PC-9 (cell line): ENCODE results near the gene TBC1D14. TPM values are rescaled to one million over a fixed set of nuclear protein-coding genes. Genes with fewer than 3 reads are reported as not detected.

ENCODE experiments used
- BruUV-seq: library from RNA; stranded (reverse); fragments of 400-500 nt; replicated peaks from 2 replicates; lab custom pipeline; 2021; lab: Mats Ljungman, UMichigan
- CTCF ChIA-PET: fragments of 300-600 bp; sonication (Branson Sonifier 250); formaldehyde crosslinking; loops from one replicate; lab custom pipeline; 2022; ENCODE audit warnings: antibody characterized with exemption; lab: Charles Lee
- POLR2A ChIA-PET: fragments of 300-600 bp; sonication (Branson Sonifier 250); formaldehyde crosslinking; loops from one replicate; lab custom pipeline; 2022; ENCODE audit warnings: antibody characterized with exemption; ENCODE audit not compliant: unreplicated experiment; lab: Charles Lee
- DNase-seq, 2 experiments: peaks; one replicate each; pipeline versions ENCODE4 v3.0.0 to v3.0.0-alpha.2; 2015 to 2022; ENCODE audit warnings: mixed read lengths in 1 of 2
- H2AFZ ChIP-seq: fragments of 200-600 bp; sonication (generic); 2 replicates; pipeline ENCODE4 v1.8.1; 2017; ENCODE audit warnings: antibody characterized with exemption
- H3F3A ChIP-seq: fragments of 200-600 bp; sonication (generic); 2 replicates; pipeline ENCODE4 v1.8.1; 2017; ENCODE audit warnings: antibody characterized with exemption, mild to moderate bottlenecking, low read depth; ENCODE audit not compliant: insufficient read depth
- H3K27ac ChIP-seq: fragments of 200-600 bp; sonication (generic); 2 replicates; pipeline ENCODE4 v1.6.1; 2016; ENCODE audit warnings: mixed run types
- H3K27me3 ChIP-seq: fragments of 200-600 bp; sonication (generic); 2 replicates; pipeline ENCODE4 v1.6.1; 2016; ENCODE audit warnings: low read depth, mixed run types; ENCODE audit not compliant: insufficient read depth
- H3K36me3 ChIP-seq: fragments of 200-600 bp; sonication (generic); 2 replicates; pipeline ENCODE4 v1.6.1; 2016; ENCODE audit warnings: low read depth, mixed run types
- H3K4me1 ChIP-seq: fragments of 200-600 bp; sonication (generic); replicated peaks from 2 replicates; pipeline ENCODE4 v1.6.1; 2016; ENCODE audit warnings: mixed run types; ENCODE audit not compliant: insufficient read depth
- H3K4me2 ChIP-seq: fragments of 200-600 bp; sonication (generic); 2 replicates; pipeline ENCODE4 v1.6.1; 2017; ENCODE audit warnings: mixed run types
- H3K4me3 ChIP-seq: fragments of 200-600 bp; sonication (generic); 2 replicates; pipeline ENCODE4 v1.6.1; 2016; ENCODE audit warnings: mixed run types
- H3K79me2 ChIP-seq: fragments of 200-600 bp; sonication (generic); 2 replicates; pipeline ENCODE4 v1.6.1; 2017; ENCODE audit warnings: low read depth, mixed run types
- H3K9me2 ChIP-seq: fragments of 200-600 bp; sonication (generic); 2 replicates; pipeline ENCODE4 v1.8.1; 2017; ENCODE audit warnings: mild to moderate bottlenecking; ENCODE audit not compliant: insufficient read depth
- H3K9me3 ChIP-seq: fragments of 200-600 bp; sonication (generic); 2 replicates; pipeline ENCODE4 v1.8.1; 2016; ENCODE audit warnings: low read depth; ENCODE audit not compliant: insufficient read depth
- H4K20me1 ChIP-seq: fragments of 200-600 bp; sonication (generic); 2 replicates; pipeline ENCODE4 v1.8.1; 2017; ENCODE audit not compliant: insufficient read depth
- EZH2 ChIP-seq: fragments of 200-600 bp; sonication (generic); IDR thresholded peaks from 2 replicates; pipeline ENCODE4 v1.8.0; 2017; ENCODE audit warnings: antibody characterized with exemption, low read depth
- intact Hi-C: fragments of 100-400 bp; cut with micrococcal nuclease; formaldehyde crosslinking; loops from one replicate; pipeline ENCODE4 v1.10.0; 2022; ENCODE audit not compliant: unreplicated experiment
- total RNA-seq: library from RNA; stranded (reverse); gene quantifications from 2 replicates; pipeline ENCODE4 v1.2.3, GENCODE V29; 2021
- TF ChIP-seq, protein P1 (sequence below): fragments of 200-600 bp; sonication (generic); conservative IDR thresholded peaks from 2 replicates; pipeline ENCODE4 v1.6.1; 2017; ENCODE audit warnings: mixed run types, antibody characterized with exemption, mild to moderate bottlenecking, moderate library complexity

Gene TBC1D14
- total RNA-seq, 1 experiment from 2014 or later = 46.2 TPM

DNA sequence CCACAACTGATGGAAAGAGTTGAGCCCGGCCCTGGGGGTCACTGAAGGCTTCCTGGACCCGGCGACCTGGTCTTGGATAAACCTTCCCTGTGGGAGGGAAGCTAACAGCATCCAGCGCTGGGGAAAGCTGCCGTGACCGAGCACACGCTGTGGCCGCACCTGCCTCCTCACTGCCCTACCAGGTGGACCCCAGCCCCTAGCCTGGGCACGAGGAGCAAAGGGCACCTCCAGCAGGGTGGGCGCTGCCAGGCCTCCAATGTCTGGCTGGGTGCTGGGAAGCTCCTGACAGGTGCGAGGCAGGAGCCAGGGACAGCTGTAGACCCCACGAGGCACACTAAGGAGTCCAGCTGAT, 141.5 kb downstream of the TBC1D14 start:
- H3K4me3 ChIP-seq = no peak overlapping the region
- H3K27me3 ChIP-seq = no peaks in the 10 kb centered on the region
- no peaks in the 10 kb centered on the region for H3K9me2 ChIP-seq
- POLR2A ChIA-PET = no interaction called here
- H3K4me1 ChIP-seq = no peaks in the 10 kb centered on the region
- TF ChIP-seq, protein P1, sequence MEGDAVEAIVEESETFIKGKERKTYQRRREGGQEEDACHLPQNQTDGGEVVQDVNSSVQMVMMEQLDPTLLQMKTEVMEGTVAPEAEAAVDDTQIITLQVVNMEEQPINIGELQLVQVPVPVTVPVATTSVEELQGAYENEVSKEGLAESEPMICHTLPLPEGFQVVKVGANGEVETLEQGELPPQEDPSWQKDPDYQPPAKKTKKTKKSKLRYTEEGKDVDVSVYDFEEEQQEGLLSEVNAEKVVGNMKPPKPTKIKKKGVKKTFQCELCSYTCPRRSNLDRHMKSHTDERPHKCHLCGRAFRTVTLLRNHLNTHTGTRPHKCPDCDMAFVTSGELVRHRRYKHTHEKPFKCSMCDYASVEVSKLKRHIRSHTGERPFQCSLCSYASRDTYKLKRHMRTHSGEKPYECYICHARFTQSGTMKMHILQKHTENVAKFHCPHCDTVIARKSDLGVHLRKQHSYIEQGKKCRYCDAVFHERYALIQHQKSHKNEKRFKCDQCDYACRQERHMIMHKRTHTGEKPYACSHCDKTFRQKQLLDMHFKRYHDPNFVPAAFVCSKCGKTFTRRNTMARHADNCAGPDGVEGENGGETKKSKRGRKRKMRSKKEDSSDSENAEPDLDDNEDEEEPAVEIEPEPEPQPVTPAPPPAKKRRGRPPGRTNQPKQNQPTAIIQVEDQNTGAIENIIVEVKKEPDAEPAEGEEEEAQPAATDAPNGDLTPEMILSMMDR = no peak
- TF ChIP-seq EZH2 = no peak
- no peak overlapping the region for H2AFZ ChIP-seq
- no peaks in the 10 kb centered on the region for H3K9me3 ChIP-seq
- CTCF ChIA-PET = no interaction called here
- H3K4me2 ChIP-seq = no peak overlapping the region
- H3F3A ChIP-seq = no peaks in the 10 kb centered on the region
- no peaks in the 10 kb centered on the region for H3K36me3 ChIP-seq
- H3K27ac ChIP-seq = no peak overlapping the region
- H4K20me1 ChIP-seq = no peaks in the 10 kb centered on the region
- BruUV-seq = no TSS peak
- intact Hi-C loops = no loop called here
- DNase-seq = no peak
- peaks cover 4% of the 10 kb centered on the region for H3K79me2 ChIP-seq

DNA sequence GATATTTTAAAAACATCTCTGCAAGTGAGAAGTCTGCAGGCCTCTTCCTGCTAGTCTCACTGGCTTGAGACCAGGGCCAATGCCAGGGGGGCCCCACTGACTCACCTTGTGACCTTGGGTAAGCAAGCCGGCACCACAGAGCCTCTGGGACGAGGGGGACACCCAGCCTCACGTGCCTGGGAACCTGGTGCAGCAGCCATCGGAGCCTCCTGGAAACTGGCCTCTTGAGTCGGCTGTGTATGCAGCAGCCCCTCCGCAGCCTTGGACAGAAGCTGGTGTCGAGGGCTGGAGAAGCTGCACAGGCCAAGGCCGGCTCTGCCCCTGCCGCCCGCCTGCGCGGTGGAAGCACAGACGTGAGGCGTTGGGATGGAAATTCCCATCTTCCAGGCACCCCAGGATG, 142.3 kb downstream of the TBC1D14 start:
- H2AFZ ChIP-seq = no peak overlapping the region
- no peak overlapping the region for H3K4me2 ChIP-seq
- no peak for TF ChIP-seq EZH2
- TF ChIP-seq, protein P1 = no peak
- no peaks in the 10 kb centered on the region for H3K27me3 ChIP-seq
- H3K36me3 ChIP-seq = no peaks in the 10 kb centered on the region
- ChIA-PET POLR2A (no interaction called here), CTCF (no interaction called here)
- H3K9me3 ChIP-seq = no peaks in the 10 kb centered on the region
- no peak overlapping the region for H3K4me3 ChIP-seq
- intact Hi-C loops = no loop called here
- no TSS peak for BruUV-seq
- no peaks in the 10 kb centered on the region for H3K4me1 ChIP-seq
- H3K79me2 ChIP-seq = 0 out of 2 replicates have a peak, but pooled peaks cover 3% of the 10 kb centered on the region
- DNase-seq = no peak
- no peaks in the 10 kb centered on the region for H3F3A ChIP-seq
- no peak overlapping the region for H3K27ac ChIP-seq
- H3K9me2 ChIP-seq = no peaks in the 10 kb centered on the region
- H4K20me1 ChIP-seq = no peaks in the 10 kb centered on the region

DNA sequence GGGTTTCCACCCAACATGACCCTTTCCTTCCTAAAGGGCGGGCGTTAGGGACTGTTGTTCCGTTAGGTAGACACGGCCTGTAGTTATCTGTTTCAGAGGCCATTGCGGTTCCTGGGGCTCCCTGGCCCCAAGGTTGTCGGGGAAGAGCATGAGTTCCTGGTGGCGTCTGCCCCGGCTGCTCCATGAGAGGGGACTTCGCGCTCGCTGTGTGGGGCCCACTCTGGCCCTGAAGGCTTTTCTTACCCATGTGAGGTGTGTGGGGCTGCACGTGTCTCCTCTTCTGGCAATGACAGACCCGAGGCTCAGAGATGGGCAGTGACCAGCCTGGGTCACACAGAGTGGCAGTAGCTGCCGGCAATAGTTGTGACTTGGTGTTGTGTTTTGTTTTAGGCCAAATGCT, 142.7 kb downstream of the TBC1D14 start:
- no peaks in the 10 kb centered on the region for H3K27me3 ChIP-seq
- H2AFZ ChIP-seq = no peak overlapping the region
- H3K9me3 ChIP-seq = no peaks in the 10 kb centered on the region
- no peak overlapping the region for H3K27ac ChIP-seq
- H4K20me1 ChIP-seq = no peaks in the 10 kb centered on the region
- H3K79me2 ChIP-seq = 0 out of 2 replicates have a peak, but pooled peaks cover 3% of the 10 kb centered on the region
- no peaks in the 10 kb centered on the region for H3K9me2 ChIP-seq
- H3F3A ChIP-seq = no peaks in the 10 kb centered on the region
- DNase-seq = no peak
- BruUV-seq = no TSS peak
- no peak overlapping the region for H3K4me2 ChIP-seq
- no peaks in the 10 kb centered on the region for H3K4me1 ChIP-seq
- H3K36me3 ChIP-seq = no peaks in the 10 kb centered on the region
- intact Hi-C loops = no loop called here
- TF ChIP-seq EZH2 = no peak
- TF ChIP-seq, protein P1 = no peak
- ChIA-PET CTCF (no interaction called here), POLR2A (no interaction called here)
- no peak overlapping the region for H3K4me3 ChIP-seq
